Cardiac muscle cell (in vitro differentiated cells and primary cell): ENCODE results near the gene CEP131. TPM values are rescaled to one million over a fixed set of nuclear protein-coding genes. Genes with fewer than 3 reads are reported as not detected.

ENCODE experiments used
- DNase-seq, 2 donors: peaks; one replicate each; pipeline versions ENCODE4 v3.0.0 to v3.0.0-alpha.2; 2010 to 2017; ENCODE audit warnings: low read depth in 1 of 2, low spot score in 1 of 2
- H3K27ac ChIP-seq: fragments of 200-600 bp; sonication (generic); 2 replicates; pipeline ENCODE4 v1.5.1; 2016
- H3K27me3 ChIP-seq: fragments of 200-600 bp; sonication (generic); 2 replicates; pipeline ENCODE4 v1.6.0; 2016; ENCODE audit warnings: control low read depth
- H3K36me3 ChIP-seq: fragments of 200-600 bp; sonication (generic); 2 replicates; pipeline ENCODE4 v1.5.1; 2016; ENCODE audit warnings: control low read depth
- H3K4me1 ChIP-seq: fragments of 200-600 bp; sonication (generic); 2 replicates; pipeline ENCODE4 v1.8.1; 2017; ENCODE audit warnings: low read depth, mild to moderate bottlenecking, mixed run types
- H3K4me3 ChIP-seq: fragments of 200-600 bp; sonication (generic); 2 replicates; pipeline ENCODE4 v1.5.1; 2016; ENCODE audit warnings: mild to moderate bottlenecking
- H3K9me3 ChIP-seq: fragments of 200-600 bp; sonication (generic); 2 replicates; pipeline ENCODE4 v1.5.1; 2017; ENCODE audit warnings: low read depth, mild to moderate bottlenecking, control low read depth
- CTCF ChIP-seq: IDR thresholded peaks from 2 replicates; pipeline ENCODE4 v1.5.1; 2012; ENCODE audit warnings: low read depth, mild to moderate bottlenecking, low read length
- polyA plus RNA-seq: library from polyadenylated mRNA; unstranded; fragments of >200 nt; fragmentation: Nextera tagmentation; extraction: Ambion mirVana; gene quantifications from 2 replicates; pipeline ENCODE4 v1.2.1, GENCODE V29; 2016
- total RNA-seq: library from RNA; depleted of rRNA; stranded (reverse); fragments of >200 nt; gene quantifications from 2 replicates; pipeline ENCODE4 v1.2.3, GENCODE V29; 2016

CEP131 gene
- total and polyA plus RNA-seq, 2 experiments from 2014 or later, result 29.2 to 37.0 TPM

GRCh38 chr17:81264640-81265039, 41.9 kb upstream of the CEP131 start:
- TF ChIP-seq CTCF, result no peak
- no peak overlapping the region for H3K27ac ChIP-seq
- H3K36me3 ChIP-seq, result peaks cover 6% of the 10 kb centered on the region
- no peak for DNase-seq
- H3K9me3 ChIP-seq, result no peaks in the 10 kb centered on the region
- H3K4me3 ChIP-seq, result no peak overlapping the region
- no peaks in the 10 kb centered on the region for H3K4me1 ChIP-seq
- no peaks in the 10 kb centered on the region for H3K27me3 ChIP-seq

GRCh38 chr17:81263371-81264181, 40.8 kb upstream of the CEP131 start:
- no peaks in the 10 kb centered on the region for H3K9me3 ChIP-seq
- H3K27me3 ChIP-seq, result no peaks in the 10 kb centered on the region
- DNase-seq, result no peak
- H3K27ac ChIP-seq, result no peak overlapping the region
- peaks cover 2% of the 10 kb centered on the region for H3K36me3 ChIP-seq
- TF ChIP-seq CTCF, result no peak
- H3K4me3 ChIP-seq, result no peak overlapping the region
- H3K4me1 ChIP-seq, result no peaks in the 10 kb centered on the region

GRCh38 chr17:81261582-81262336, 39.0 kb upstream of the CEP131 start:
- Histone ChIP-seq H3K27ac (no peak overlapping the region), H3K27me3 (no peaks in the 10 kb centered on the region), H3K4me1 (no peaks in the 10 kb centered on the region), H3K36me3 (no peaks in the 10 kb centered on the region), H3K9me3 (no peaks in the 10 kb centered on the region), H3K4me3 (no peak overlapping the region)
- DNase-seq, result no peak
- no peak for TF ChIP-seq CTCF

GRCh38 chr17:81261096-81261495, 38.3 kb upstream of the CEP131 start:
- Histone ChIP-seq H3K27me3 (no peaks in the 10 kb centered on the region), H3K36me3 (no peaks in the 10 kb centered on the region), H3K4me1 (no peaks in the 10 kb centered on the region), H3K4me3 (no peak overlapping the region), H3K9me3 (no peaks in the 10 kb centered on the region), H3K27ac (no peak overlapping the region)
- no peak for DNase-seq
- no peak for TF ChIP-seq CTCF

- Histone ChIP-seq H3K4me3 (no peak overlapping the region), H3K4me1 (peaks cover under 1% of the 10 kb centered on the region), H3K9me3 (no peaks in the 10 kb centered on the region), H3K27me3 (no peaks in the 10 kb centered on the region), H3K27ac (no peak overlapping the region), H3K36me3 (no peaks in the 10 kb centered on the region)
- DNase-seq, result no peak
- no peak for TF ChIP-seq CTCF
Measured at GRCh38 chr17:81260641-81261040, 37.9 kb upstream of the CEP131 start.
